Sciatic nerve (tissue), 2 donors: ENCODE measurements around the gene FAM81B. TPM values are rescaled to one million over a fixed set of nuclear protein-coding genes. Genes with fewer than 3 reads are reported as not detected.

Experiments
- ATAC-seq: fragments of 200-7000 bp; cut with Tn5 transposase; one replicate; pipeline ENCODE4 v1.9.1; 2020; ENCODE audit warnings: mild to moderate bottlenecking, moderate library complexity
- DNase-seq: peaks from one replicate; pipeline ENCODE4 v3.0.0-alpha.2; 2020; ENCODE audit warnings: low spot score
- intact Hi-C: fragments of 100-400 bp; cut with DNase I; formaldehyde crosslinking; loops from one replicate; pipeline ENCODE4 v1.14.2; 2022
- total RNA-seq: library from RNA; stranded (reverse); fragmentation: NEBNext Ultra II Directional; extraction: Animal tissue kit (Norgen Biotek cat#: 25700); gene quantifications from one replicate; pipeline ENCODE4 v1.2.1, GENCODE V29; 2021
- donor health status: DM: no; HTN: no; CAD: no.
- donor health status: DM: no; HTN: no; CAD: no.

FAM81B gene
- total RNA-seq, 1 donor from 2014 or later = not detected

DNA sequence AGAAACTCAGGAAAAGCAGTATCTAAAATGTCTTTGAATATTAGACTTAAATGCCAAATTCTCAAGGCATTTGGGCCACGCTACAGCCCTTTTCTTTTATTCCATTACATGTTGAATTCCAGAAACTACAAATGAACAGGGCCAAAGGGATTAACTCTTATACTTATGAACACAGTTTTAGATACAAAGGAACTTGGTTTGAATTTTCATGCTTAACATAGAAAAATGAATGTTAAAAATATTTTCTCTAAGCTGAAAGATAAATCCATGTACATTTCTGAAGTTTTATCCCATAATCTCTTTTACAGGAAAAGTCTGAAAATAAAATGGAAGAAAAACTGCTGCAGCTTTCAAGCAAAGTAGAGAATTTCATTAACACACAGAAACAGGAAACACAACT, 56.8 kb downstream of the FAM81B start:
- intact Hi-C loops = no loop called here
- no peak for ATAC-seq

DNA sequence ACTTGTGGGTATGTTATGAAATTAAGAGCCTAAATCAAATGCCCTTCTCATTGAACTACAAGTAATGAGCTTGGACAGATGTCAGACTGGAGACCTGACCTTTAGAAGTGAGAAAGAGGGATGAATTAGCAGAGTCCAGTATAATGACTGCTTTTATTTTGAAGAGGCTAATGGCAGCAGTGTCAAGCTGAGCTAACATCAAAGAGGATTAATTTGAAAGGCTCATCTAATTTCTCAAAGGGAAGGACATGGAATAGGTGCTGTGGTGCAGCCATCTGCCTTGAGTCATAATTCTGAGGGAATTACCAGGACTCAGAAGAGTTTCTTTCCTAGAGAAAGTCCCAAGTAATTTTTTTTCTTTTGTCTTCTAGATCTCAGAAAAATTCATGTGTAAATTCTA, 57.6 kb downstream of the FAM81B start:
- DNase-seq (no peak), ATAC-seq (no peak)
- intact Hi-C loops = no loop called here

More for the DNA sequence above, 56.8 kb downstream of the FAM81B start:
- DNase-seq = no peak

DNA sequence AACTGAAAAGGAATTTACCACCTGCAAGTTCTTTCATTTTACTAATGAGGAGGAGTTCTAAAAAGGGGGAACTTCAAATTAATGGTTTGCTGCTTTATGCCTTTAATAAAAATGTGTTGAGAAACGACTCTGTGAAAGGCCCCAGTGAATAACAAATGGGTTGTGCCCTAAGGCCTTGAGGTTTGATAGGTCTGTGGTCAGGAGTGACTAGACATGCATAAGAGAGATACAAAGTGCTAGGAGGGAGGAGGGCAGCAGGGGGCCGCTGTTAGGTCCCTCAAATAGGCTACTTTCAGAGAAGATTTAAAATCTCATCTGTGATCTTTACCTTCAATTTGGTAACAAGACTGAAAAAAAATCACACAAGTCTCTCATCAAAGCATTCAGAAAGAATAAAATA, 58.3 kb downstream of the FAM81B start:
- DNase-seq (no peak), ATAC-seq (no peak)
- intact Hi-C loops = no loop called here

DNA sequence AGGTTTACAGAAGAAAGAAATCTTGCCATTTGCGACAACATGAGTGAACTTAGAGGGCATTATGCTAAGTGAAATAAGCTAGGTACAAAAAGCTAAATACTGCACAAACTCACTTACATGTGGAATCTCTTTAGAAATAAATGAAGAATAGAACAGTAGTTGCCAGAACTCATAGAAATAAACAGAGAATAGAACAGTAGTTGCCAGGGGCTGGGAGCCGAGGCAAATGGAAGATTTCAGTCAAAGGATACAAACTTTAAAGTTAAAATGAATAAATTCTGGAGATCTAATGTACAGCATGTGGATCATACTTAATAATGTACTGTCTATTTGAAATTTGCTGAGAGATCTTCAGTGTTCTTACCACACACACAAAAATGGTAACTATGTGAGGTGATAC, 63.4 kb downstream of the FAM81B start:
- intact Hi-C loops = no loop called here
- no peak for ATAC-seq
- no peak for DNase-seq

DNA sequence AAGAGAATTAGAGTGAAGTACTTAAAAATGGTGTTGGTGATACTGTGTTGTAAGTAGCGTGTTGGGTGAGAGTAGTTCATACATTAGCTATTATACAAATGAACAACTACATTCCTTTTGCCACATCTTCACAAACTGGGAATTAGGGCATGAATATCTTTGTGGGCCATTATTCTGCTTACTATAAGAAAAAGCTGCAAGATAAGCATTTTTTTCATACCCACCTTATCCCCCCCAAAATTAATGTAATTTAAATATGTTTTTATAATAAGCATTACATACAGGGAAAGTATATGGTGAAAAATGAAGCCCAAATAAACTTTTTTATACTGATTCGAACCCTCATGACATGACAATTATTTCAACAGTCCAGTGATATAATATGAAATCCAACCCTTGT, 69.5 kb downstream of the FAM81B start:
- no peak for DNase-seq
- no peak for ATAC-seq
- intact Hi-C loops = no loop called here

DNA sequence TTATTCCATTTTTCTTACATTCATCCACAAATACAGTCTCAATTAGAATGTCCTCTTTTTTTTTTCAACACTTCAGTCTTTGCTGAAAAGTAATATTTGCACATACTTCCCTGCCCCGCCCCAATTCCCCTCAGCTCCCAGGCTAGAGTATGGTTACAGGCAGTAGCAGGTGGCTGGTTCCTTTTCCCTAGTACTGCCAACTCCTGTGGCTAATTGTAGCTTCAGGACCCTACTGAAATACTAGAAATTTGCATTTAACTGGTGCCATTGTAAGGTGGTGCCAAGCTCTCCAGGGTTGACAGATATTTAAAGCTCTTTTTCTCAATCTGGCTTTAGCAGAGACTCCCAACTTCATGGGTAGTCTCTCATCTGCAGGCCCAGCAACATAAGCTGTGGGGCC, 80.3 kb downstream of the FAM81B start:
- no peak for DNase-seq
- no peak for ATAC-seq

DNA sequence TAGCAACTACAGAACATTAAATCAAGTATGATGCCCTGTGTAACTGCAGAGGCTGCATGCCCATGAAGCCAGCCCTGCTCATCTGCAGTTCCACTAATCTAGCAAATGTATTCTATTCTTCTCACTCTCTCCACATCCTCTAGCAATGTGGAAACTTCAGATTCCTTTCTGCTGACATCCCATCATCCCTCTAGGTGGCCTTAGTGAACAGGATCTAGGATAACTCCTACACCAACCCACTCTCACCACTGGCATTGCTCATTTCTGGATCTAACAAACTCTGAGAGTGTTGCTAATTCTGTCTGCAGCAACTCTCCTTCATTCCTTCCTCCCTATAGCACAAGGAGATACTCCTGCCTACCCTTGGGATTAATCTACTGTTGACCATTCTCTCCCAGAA, 80.8 kb downstream of the FAM81B start:
- no peak for ATAC-seq
- intact Hi-C loops = no loop called here
- no peak for DNase-seq

More for the DNA sequence above, 80.3 kb downstream of the FAM81B start:
- intact Hi-C loops = no loop called here

DNA sequence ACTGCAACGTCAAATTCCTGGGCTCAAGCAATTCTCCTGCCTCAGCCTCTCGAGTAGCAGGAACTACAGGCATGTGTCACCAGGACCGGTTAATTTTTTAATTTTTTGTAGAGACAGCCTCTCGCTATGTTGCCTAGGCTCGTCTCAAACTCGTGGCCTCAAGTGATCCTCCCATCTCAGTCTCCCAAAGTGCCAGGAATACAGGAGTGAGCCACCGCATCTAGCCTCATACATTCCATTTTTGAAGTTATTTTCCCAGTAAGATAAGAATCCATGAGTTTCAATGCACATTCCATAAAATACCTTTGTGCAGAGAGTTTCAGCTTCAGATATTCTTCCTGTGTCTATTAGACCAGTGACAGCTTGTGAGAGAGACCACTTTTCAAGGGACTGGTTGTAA, 93.3 kb downstream of the FAM81B start:
- intact Hi-C loops = loop anchor here (5.0 kb wide), 1 partner anchor 1338 kb away; no protein-coding TSS in a partner anchor
- ATAC-seq = no peak
- no peak for DNase-seq

DNA sequence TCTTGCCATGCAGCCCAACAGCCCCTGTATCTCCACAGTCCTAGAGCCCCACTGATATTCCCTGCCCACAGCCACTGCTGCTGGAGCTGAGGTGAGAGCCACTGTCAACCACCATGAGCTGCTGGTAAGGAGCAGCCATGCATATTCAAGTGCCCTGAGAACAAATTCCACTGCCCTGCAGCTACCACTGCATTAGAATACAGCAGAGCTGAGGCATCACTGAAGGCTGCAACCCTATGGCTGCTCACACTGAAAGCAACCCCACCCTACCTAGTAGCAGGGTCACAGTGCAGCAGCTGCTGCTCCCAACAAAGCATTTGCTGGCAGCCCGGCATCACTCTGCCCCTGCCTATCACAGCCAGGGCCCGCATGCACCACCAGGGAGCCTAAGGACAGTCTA, 95.0 kb downstream of the FAM81B start:
- ATAC-seq (no peak), DNase-seq (no peak)
- intact Hi-C loops = no loop called here

DNA sequence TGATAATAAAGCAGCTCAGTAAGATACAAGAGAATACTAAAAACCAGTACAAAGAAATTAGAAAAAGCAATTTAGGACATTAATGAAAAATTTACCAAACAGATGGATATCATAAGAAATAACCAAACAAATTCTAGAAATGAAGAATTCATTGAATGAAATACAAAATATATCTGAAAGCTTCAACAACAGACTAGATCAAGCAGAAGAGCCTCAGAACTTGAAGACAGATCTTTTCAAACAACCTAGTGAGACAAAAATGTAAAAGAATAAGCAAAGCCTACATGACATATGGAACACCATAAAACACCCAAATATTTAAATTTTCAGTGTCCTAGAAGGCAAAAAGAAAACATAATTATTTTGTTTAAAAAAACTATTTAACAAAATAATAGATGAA, 96.7 kb downstream of the FAM81B start:
- ATAC-seq (no peak), DNase-seq (no peak)
- intact Hi-C loops = no loop called here

Other genes starting within 250 kb of the FAM81B start
- 63.1 TPM for gene MCTP1, start 106.3 kb upstream of the FAM81B start, total RNA-seq
- gene SKIC3, start 163.6 kb downstream of the FAM81B start, total RNA-seq = 99.9 TPM
- gene ARSK, start 163.7 kb downstream of the FAM81B start, total RNA-seq = 6.9 TPM
- gene GPR150, start 228.7 kb downstream of the FAM81B start, total RNA-seq = 0.49 TPM